H1 (cell line): Measurements from ENCODE around the gene ING1. TPM values are rescaled to one million over a fixed set of nuclear protein-coding genes. Genes with fewer than 3 reads are reported as not detected.

Source experiments
- CREB1 ChIP-seq: IDR thresholded peaks from 2 replicates; pipeline ENCODE4 v1.6.1; 2012; ENCODE audit warnings: inconsistent platforms
- CTBP2 ChIP-seq: IDR thresholded peaks from 2 replicates; pipeline ENCODE4 v1.7.0; 2011; ENCODE audit warnings: borderline replicate concordance, mild to moderate bottlenecking, moderate library complexity, mixed read lengths, low read length; ENCODE audit not compliant: insufficient read depth, insufficient read length
- JUND ChIP-seq: IDR thresholded peaks from 2 replicates; pipeline ENCODE4 v1.6.1; 2011; ENCODE audit warnings: mild to moderate bottlenecking, improper control_type of control experiment, low read length
- KDM1A ChIP-seq: fragments of 200-600, 300-600 bp; sonication (generic); IDR thresholded peaks from 2 replicates; pipeline ENCODE4 v1.7.1; 2016; ENCODE audit warnings: mild to moderate bottlenecking, low read length, borderline replicate concordance
- NRF1 ChIP-seq: IDR thresholded peaks from 2 replicates; pipeline ENCODE4 v1.6.1; 2011; ENCODE audit warnings: mild to moderate bottlenecking, low read depth, low read length, improper control_type of control experiment
- POLR2AphosphoS5 ChIP-seq: IDR thresholded peaks from 2 replicates; pipeline ENCODE4 v1.6.1; 2011; ENCODE audit warnings: low read depth, low read length
- RFX5 ChIP-seq: IDR thresholded peaks from 2 replicates; pipeline ENCODE4 v1.6.1; 2011; ENCODE audit warnings: low read depth, low read length, improper control_type of control experiment, borderline replicate concordance
- TAF7 ChIP-seq: optimal IDR thresholded peaks from 2 replicates; pipeline ENCODE3; 2011; ENCODE audit warnings: low read depth, mild to moderate bottlenecking, inconsistent platforms, low read length, moderate library complexity, borderline replicate concordance
- polyA plus RNA-seq, 7 experiments: library from polyadenylated mRNA; depleted of rRNA in 3 of 7; stranded (reverse) in 5 of 7; unstranded in 2 of 7; fragments of >200 nt in 5 of 7; fragments of 200-250 nt in 2 of 7; gene quantifications; 1 replicate in 5 of 7; 2 replicates in 1 of 7; 4 replicates in 1 of 7; pipeline versions ENCODE4 v1.2.1 to v1.2.3, GENCODE V29; 2011 to 2013; ENCODE audit warnings: missing spikeins in 2 of 7, mixed read lengths in 2 of 7
- total RNA-seq: library from RNA; stranded (reverse); fragmentation: NEBNext Ultra II Directional; extraction: Animal tissue kit (Norgen Biotek cat#: 25700); gene quantifications from 2 replicates; pipeline ENCODE4 v1.2.1, GENCODE V29; 2021
- TF ChIP-seq, protein P1 (sequence below): IDR thresholded peaks from 2 replicates; pipeline ENCODE4 v1.6.1; 2012; ENCODE audit warnings: inconsistent platforms

ING1 gene
- total and polyA plus RNA-seq, 2 of the 8 experiments (the other 6 are each of a cell fraction or from before 2014, with no cell fraction given) = 22.3 to 26.6 TPM

GRCh38 chr13:110746438-110746837 is 32.9 kb downstream of the ING1 start (continued):
- no peak for TF ChIP-seq CTBP2
- TF ChIP-seq JUND = no peak
- no peak for TF ChIP-seq RFX5
- no peak for TF ChIP-seq KDM1A
- TF ChIP-seq POLR2AphosphoS5 = no peak
- no peak for TF ChIP-seq CREB1
- TF ChIP-seq, protein P1, sequence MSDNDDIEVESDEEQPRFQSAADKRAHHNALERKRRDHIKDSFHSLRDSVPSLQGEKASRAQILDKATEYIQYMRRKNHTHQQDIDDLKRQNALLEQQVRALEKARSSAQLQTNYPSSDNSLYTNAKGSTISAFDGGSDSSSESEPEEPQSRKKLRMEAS = no peak
- TF ChIP-seq NRF1 = no peak
- no peak for TF ChIP-seq TAF7
